AG04450 (cell line): Measurements from ENCODE around the gene PALLD. TPM values are rescaled to one million over a fixed set of nuclear protein-coding genes. Genes with fewer than 3 reads are reported as not detected.

Source experiments
- CTCF ChIA-PET: fragments of 300-600, 350-600 bp; formaldehyde crosslinking; extraction: SDS; loops from one replicate; lab custom pipeline; 2022; ENCODE audit warnings: antibody characterized with exemption, inconsistent platforms; lab: Charles Lee
- POLR2A ChIA-PET: fragments of 350-600 bp; formaldehyde crosslinking; extraction: SDS; loops from one replicate; lab custom pipeline; 2021; ENCODE audit warnings: antibody characterized with exemption, inconsistent platforms; lab: Yijun Ruan, JAX
- DNase-seq: peaks from one replicate; pipeline ENCODE4 v3.0.0-alpha.2; 2011; ENCODE audit warnings: low read depth, low spot score
- H3K27ac ChIP-seq: one replicate; pipeline ENCODE4 v1.5.1; 2012; ENCODE audit warnings: low read depth, low read length, control low read depth
- H3K27me3 ChIP-seq: one replicate; pipeline ENCODE4 v1.6.0; 2012; ENCODE audit warnings: low read length; ENCODE audit not compliant: control insufficient read depth, insufficient read depth
- H3K4me3 ChIP-seq: 2 replicates; pipeline ENCODE4 v1.5.1; 2011; ENCODE audit warnings: mild to moderate bottlenecking, low read depth, low read length, control low read depth
- H3K9me3 ChIP-seq: 2 replicates; pipeline ENCODE4 v1.5.1; 2012; ENCODE audit warnings: low read length; ENCODE audit not compliant: control insufficient read depth, insufficient read depth
- CTCF ChIP-seq: IDR thresholded peaks from 2 replicates; pipeline ENCODE4 v1.5.1; 2011; ENCODE audit warnings: low read depth, low read length, control low read depth, inconsistent platforms
- polyA plus RNA-seq: library from polyadenylated mRNA; depleted of rRNA; stranded (reverse); fragments of >200 nt; gene quantifications from 2 replicates; pipeline ENCODE4 v1.2.3, GENCODE V29; 2011

PALLD gene
- polyA plus RNA-seq, 1 experiment: 159 TPM

DNA sequence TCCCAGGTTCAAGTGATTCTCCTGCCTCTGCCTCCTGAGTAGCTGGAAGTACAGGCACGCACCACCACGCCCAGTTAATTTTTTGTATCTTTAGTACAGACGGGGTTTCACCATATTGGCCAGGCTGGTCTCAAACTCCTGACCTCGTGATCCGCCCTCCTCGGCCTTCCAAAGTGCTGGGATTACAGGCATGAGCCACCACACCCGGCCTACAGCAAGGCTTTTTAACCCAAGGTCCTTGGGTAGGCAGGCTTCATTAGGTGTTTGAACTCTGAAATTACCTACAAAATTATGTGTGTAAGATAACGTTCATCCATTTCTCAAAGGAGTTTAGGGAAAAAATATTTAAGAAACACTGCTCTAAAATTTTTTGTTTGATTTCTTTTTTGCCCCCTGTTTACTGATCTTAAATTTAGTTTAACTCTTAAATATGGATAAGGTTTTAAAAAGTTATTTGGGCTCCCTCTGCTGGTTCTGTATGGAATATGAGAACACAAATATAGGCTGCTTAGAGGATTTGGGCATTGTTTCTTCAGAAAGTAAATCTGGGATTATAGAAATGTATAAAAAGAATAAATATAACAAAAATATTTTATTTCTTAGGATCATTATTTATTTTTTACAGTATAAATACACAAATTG is 420.4 kb downstream of the PALLD start:
- CTCF ChIA-PET: interaction anchor here (0.6 to 1.1 kb wide), 7 partner anchors 15 to 734 kb away, joined by 3 to 7 read pairs (median 3); no protein-coding TSS in a partner anchor
- no peaks in the 10 kb centered on the region for H3K9me3 ChIP-seq
- no peak overlapping the region for H3K4me3 ChIP-seq
- DNase-seq: no peak
- TF ChIP-seq CTCF: peak; percentile 58
- H3K27me3 ChIP-seq: no peaks in the 10 kb centered on the region
- POLR2A ChIA-PET: no interaction called here
- no peak overlapping the region for H3K27ac ChIP-seq

DNA sequence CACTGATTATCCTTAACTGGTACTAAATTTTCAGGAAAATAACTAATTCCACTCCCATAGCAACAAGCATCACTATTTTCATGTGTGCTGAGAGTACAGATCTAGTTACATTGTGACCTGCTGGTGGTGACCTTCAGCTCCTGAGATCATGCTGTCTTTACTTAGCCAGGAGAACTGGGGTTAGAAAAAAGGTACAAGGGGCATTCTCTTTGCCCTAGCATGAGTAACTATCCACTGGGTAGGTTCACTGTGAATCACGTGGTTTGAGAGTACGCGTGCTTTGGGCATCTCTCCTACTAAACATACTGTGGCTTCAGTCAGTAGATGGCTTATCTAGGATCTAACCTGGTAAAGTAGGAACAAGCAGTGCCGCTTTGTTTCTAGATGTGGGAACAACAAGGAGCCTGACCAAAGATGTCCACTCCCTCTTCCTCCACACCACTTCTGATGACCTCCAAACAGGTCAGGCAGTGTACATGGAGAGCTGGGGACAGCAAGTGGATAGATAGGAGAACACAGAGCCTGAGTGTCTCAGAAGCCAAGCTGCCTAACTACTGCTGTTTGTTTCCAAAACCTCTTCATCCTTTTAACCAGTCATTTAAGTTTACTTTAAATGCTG is 423.0 kb downstream of the PALLD start:
- Histone ChIP-seq H3K4me3 (no peak overlapping the region), H3K27me3 (no peaks in the 10 kb centered on the region), H3K9me3 (no peaks in the 10 kb centered on the region), H3K27ac (no peak overlapping the region)
- ChIA-PET CTCF (interaction anchor here (0.6 to 3.3 kb wide), 9 partner anchors 9 to 585 kb away, joined by 3 to 14 read pairs (median 3); no protein-coding TSS in a partner anchor), POLR2A (no interaction called here)
- DNase-seq: no peak
- no peak for TF ChIP-seq CTCF

DNA sequence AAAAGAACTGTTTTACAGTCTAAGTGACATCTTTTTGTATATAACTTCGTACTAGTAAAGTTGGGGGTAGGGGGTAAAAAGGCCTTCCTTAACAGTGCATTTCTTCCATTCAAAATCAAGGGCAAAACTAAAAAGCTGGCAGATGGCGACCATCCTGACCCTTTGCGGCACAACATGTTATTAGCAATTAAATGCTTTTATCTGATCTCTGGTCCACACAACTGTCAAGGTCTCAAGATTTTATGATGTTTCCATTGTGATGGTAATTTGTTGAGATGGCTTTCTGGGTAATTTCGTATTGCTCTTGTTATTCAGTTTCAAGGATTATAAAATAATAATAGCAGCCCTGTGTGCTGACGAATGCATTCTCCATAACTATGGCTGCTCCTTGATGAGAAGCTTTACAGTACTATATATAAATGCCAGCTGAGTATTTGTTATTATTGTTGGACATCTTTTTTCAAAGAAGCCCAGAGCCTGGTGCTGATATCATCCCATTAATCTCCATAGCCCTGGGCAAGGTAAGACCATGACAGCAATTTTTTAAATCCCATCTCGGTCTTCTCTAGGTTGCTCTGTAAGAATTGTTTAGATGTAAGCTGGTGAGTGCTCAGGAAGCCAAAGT is 423.7 kb downstream of the PALLD start:
- no peaks in the 10 kb centered on the region for H3K27me3 ChIP-seq
- H3K4me3 ChIP-seq: no peak overlapping the region
- no peak for TF ChIP-seq CTCF
- POLR2A ChIA-PET: interaction anchor here (0.8 kb wide), 1 partner anchor 152 kb away, joined by 7 read pairs; no protein-coding TSS in a partner anchor
- H3K9me3 ChIP-seq: no peaks in the 10 kb centered on the region
- CTCF ChIA-PET: interaction anchor here (0.7 to 4.9 kb wide), 22 partner anchors 9 to 736 kb away, joined by 3 to 74 read pairs (median 4); no protein-coding TSS in a partner anchor
- no peak overlapping the region for H3K27ac ChIP-seq
- DNase-seq: no peak

DNA sequence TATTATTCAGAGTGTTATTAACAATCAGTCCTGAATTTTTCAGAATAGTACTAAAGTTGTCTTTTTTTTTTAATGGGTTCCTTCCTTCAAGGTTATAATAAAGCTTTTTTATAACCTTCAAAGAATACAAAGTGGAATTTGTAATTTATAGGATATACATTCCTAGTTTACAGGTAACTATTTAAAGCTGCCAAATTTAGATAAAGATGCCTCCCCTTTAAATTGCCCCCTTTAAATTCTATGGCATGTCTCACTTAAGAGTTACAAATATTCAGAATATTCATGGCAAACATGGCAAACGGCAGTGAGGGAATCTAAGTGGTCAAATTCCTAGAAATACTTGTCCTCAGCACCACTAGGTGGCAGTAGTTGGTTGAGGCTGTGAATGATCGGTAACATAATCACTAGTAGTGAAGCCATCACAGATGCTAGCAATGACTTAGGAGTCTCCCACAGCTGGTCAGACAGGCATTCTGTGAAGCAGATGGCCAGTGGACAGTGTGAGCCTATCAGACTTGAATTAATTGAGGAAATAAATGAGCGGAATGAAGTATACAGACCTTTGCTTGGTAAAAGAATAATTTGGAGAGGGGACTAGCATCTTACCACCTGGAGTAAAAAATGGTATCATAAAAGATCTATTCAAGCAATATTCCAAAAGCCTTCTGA is 426.8 kb downstream of the PALLD start:
- POLR2A ChIA-PET: no interaction called here
- CTCF ChIA-PET: interaction anchor here (0.6 to 4.9 kb wide), 60 partner anchors 8 to 1054 kb away, joined by 3 to 74 read pairs (median 4); partner anchors contain the start of genes CBR4 and DDX60L
- H3K27ac ChIP-seq: no peak overlapping the region

More for the DNA sequence above, 426.8 kb downstream of the PALLD start:
- no peaks in the 10 kb centered on the region for H3K9me3 ChIP-seq
- DNase-seq: peak; percentile 76
- H3K27me3 ChIP-seq: no peaks in the 10 kb centered on the region
- H3K4me3 ChIP-seq: no peak overlapping the region
- peak; percentile 87 for TF ChIP-seq CTCF
